ENCODE data around the gene MCC.

Gene MCC

DNA sequence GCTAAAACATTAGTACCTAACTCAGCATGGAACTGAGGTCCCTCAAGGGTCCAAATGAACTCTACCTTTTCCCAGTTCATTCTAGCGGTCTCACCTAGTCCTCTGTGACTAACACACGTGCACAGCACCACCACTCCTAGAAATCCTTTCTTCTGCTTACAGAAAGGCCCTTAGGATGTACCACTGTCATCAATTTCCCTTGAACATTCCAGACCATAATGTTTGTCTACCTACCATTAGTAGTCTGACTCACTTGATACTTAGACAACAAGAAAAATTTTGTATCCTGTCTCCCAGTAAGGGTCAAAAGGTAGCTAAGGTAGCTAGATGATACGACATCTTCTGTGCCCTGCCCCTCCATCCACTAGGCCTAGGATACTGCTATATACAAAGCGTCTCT, 220.0 kb downstream of the MCC start:
- peaks cover 4% of the 10 kb centered on the region for H3K4me1 ChIP-seq (ENCODE audit: insufficient read depth, insufficient read length)

DNA sequence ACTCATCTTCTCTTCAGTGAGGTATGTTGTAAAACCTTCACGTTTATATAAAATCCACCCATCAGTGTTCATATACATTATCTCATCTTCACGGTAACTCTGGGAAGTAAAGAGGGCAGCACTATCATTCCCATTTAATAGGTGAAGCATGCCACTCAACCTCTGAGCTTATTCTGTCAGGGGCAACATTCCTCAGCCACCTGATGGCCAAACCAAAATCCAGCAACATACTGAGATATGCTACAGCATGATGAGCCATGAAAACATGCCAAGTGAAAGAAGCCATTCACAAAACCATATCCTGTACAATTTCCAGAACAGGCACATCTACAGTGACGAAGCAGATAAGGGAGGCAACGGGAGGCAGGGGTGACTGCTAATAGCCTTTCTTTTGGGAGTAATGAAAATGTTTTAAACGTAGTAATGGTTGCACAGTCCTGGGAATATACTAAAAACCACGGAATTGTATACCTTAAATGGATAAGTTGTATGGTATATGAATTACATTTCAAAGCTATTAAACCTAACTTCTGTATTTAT, 220.8 kb downstream of the MCC start:
- Histone ChIP-seq H3K9ac (ENCODE audit: insufficient read length, low read depth) (no peak overlapping the region), H3K36me3 (ENCODE audit: insufficient read depth, insufficient read length, low read length) (no peaks in the 10 kb centered on the region), H3K4me3 (ENCODE audit: insufficient read length, low read depth) (no peak overlapping the region), H3K9me3 (ENCODE audit: insufficient read depth, low read length) (no peaks in the 10 kb centered on the region), H3K27me3 (ENCODE audit: insufficient read depth, insufficient read length) (no peaks in the 10 kb centered on the region), H3K4me1 (ENCODE audit: insufficient read depth, insufficient read length) (peaks cover 4% of the 10 kb centered on the region)
- DNase-seq (ENCODE audit: low read depth, low spot score): no peak
- TF ChIP-seq YY1 (IDR thresholded peaks at IDR 0.05; ENCODE audit: insufficient read depth, insufficient read length) (no peak), SUZ12 (IDR thresholded peaks at IDR 0.05; ENCODE audit: extremely low read depth, insufficient read depth, insufficient read length) (no peak), ZNF274 (IDR thresholded peaks at IDR 0.05; ENCODE audit: low read depth, low read length) (no peak)

More for the DNA sequence above, 220.0 kb downstream of the MCC start:
- TF ChIP-seq ZNF274 (IDR thresholded peaks at IDR 0.05; ENCODE audit: low read depth, low read length): no peak
- TF ChIP-seq YY1 (IDR thresholded peaks at IDR 0.05; ENCODE audit: insufficient read depth, insufficient read length): no peak
- no peak for TF ChIP-seq SUZ12 (IDR thresholded peaks at IDR 0.05; ENCODE audit: extremely low read depth, insufficient read depth, insufficient read length)
- H3K4me3 ChIP-seq (ENCODE audit: insufficient read length, low read depth): no peak overlapping the region
- no peaks in the 10 kb centered on the region for H3K27me3 ChIP-seq (ENCODE audit: insufficient read depth, insufficient read length)
- H3K36me3 ChIP-seq (ENCODE audit: insufficient read depth, insufficient read length, low read length): no peaks in the 10 kb centered on the region
- H3K9ac ChIP-seq (ENCODE audit: insufficient read length, low read depth): no peak overlapping the region
- H3K9me3 ChIP-seq (ENCODE audit: insufficient read depth, low read length): no peaks in the 10 kb centered on the region
- no peak for DNase-seq (ENCODE audit: low read depth, low spot score)

DNA sequence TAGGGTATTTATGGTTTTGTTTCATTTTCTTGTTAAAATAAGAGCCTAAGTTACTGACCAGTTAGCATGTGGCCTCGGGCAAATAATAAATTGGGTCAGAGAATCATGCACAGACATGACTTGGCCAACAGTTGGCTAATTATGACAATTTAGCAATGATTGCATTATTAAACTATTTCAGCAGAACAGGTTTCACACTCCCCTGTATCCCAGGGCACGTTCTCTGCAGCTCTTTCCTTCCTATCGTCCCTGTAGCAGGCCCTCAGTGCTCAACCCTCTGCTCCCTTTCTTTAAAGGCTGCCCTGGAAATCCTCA, 221.4 kb downstream of the MCC start:
- H3K4me1 ChIP-seq (ENCODE audit: insufficient read depth, insufficient read length): peaks cover 4% of the 10 kb centered on the region

DNA sequence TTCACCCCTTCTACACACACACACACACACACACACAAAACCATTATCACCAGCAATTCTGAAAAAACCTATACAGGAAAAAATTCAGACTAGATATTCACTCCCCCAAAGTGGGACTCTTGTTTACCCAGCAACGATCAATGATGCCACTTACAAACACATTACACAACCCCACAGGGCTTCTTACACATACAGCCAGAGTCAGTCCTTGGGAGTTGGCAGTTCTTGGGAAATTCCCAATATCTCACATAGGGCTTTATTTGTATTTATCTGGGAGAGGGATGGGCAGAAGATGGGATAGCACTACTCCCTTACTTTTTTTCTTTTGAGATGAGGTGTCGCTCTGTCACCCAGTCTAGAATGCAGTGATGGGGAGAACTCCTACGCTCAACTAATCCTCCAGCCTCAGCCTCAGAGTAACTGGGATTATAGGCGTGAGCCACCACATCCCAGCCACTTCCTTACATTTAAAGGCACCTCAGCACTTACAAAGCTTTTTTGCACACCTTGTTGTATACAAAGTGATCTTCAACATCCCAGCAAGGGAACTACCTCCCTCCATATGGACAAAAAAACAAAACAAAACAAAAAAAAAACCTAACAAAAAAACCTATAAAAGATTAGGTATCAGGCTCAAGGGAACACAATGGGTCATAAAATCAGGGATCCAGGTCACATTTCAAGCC, 221.9 kb downstream of the MCC start:
- Histone ChIP-seq H3K36me3 (ENCODE audit: insufficient read depth, insufficient read length, low read length) (no peaks in the 10 kb centered on the region), H3K9me3 (ENCODE audit: insufficient read depth, low read length) (no peaks in the 10 kb centered on the region), H3K4me1 (ENCODE audit: insufficient read depth, insufficient read length) (peaks cover under 1% of the 10 kb centered on the region), H3K9ac (ENCODE audit: insufficient read length, low read depth) (no peak overlapping the region), H3K4me3 (ENCODE audit: insufficient read length, low read depth) (no peak overlapping the region), H3K27me3 (ENCODE audit: insufficient read depth, insufficient read length) (no peaks in the 10 kb centered on the region)
- DNase-seq (ENCODE audit: low read depth, low spot score): no peak
- TF ChIP-seq ZNF274 (IDR thresholded peaks at IDR 0.05; ENCODE audit: low read depth, low read length): no peak
- no peak for TF ChIP-seq YY1 (IDR thresholded peaks at IDR 0.05; ENCODE audit: insufficient read depth, insufficient read length)
- TF ChIP-seq SUZ12 (IDR thresholded peaks at IDR 0.05; ENCODE audit: extremely low read depth, insufficient read depth, insufficient read length): no peak

More for the DNA sequence above, 221.4 kb downstream of the MCC start:
- H3K27me3 ChIP-seq (ENCODE audit: insufficient read depth, insufficient read length): no peaks in the 10 kb centered on the region
- H3K36me3 ChIP-seq (ENCODE audit: insufficient read depth, insufficient read length, low read length): no peaks in the 10 kb centered on the region
- H3K4me3 ChIP-seq (ENCODE audit: insufficient read length, low read depth): no peak overlapping the region
- DNase-seq (ENCODE audit: low read depth, low spot score): no peak
- H3K9me3 ChIP-seq (ENCODE audit: insufficient read depth, low read length): no peaks in the 10 kb centered on the region
- TF ChIP-seq SUZ12 (IDR thresholded peaks at IDR 0.05; ENCODE audit: extremely low read depth, insufficient read depth, insufficient read length) (no peak), YY1 (IDR thresholded peaks at IDR 0.05; ENCODE audit: insufficient read depth, insufficient read length) (no peak), ZNF274 (IDR thresholded peaks at IDR 0.05; ENCODE audit: low read depth, low read length) (no peak)
- H3K9ac ChIP-seq (ENCODE audit: insufficient read length, low read depth): no peak overlapping the region

DNA sequence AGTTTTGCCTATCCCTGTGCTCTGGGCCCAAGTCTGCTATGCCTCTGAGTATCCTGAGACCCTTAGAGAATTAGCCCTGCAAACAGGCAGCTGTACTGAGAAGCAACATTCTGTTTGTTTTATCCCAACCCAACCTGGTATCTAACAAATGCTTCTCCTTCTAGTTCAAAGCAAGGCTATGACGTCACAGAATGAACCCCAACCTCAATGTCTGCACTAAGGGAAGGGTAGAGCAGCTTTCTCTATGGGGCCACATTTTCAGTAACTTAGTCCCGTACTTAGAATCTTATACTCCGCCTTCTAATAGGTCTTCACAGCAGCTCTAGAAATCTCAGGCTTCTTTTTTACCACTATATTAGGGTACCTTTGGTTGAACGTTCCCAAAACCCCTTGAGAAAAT, 223.1 kb downstream of the MCC start:
- DNase-seq (ENCODE audit: low read depth, low spot score): no peak
- Histone ChIP-seq H3K9me3 (ENCODE audit: insufficient read depth, low read length) (no peaks in the 10 kb centered on the region), H3K4me3 (ENCODE audit: insufficient read length, low read depth) (no peak overlapping the region), H3K9ac (ENCODE audit: insufficient read length, low read depth) (no peak overlapping the region), H3K36me3 (ENCODE audit: insufficient read depth, insufficient read length, low read length) (no peaks in the 10 kb centered on the region), H3K4me1 (ENCODE audit: insufficient read depth, insufficient read length) (no peaks in the 10 kb centered on the region), H3K27me3 (ENCODE audit: insufficient read depth, insufficient read length) (no peaks in the 10 kb centered on the region)
- no peak for TF ChIP-seq ZNF274 (IDR thresholded peaks at IDR 0.05; ENCODE audit: low read depth, low read length)
- no peak for TF ChIP-seq SUZ12 (IDR thresholded peaks at IDR 0.05; ENCODE audit: extremely low read depth, insufficient read depth, insufficient read length)
- no peak for TF ChIP-seq YY1 (IDR thresholded peaks at IDR 0.05; ENCODE audit: insufficient read depth, insufficient read length)

DNA sequence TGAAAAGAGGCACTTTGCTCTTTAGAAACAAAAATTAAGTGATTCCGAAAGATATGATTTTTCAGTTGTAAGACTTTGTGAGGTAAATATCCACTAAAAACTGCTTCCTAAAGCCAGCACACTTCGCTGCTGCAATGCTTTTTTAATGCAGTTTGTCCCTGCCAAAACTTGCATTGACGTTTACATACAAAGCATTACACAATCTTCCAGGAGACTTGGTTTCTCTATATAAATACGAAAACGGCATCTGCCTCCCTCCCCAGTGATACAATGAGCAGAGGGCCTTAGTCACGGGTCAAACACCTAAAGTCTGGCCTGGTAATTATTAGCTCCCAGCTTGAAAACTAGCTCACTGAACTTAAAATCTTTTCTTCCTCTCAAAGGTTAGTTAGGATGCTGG, 224.2 kb downstream of the MCC start:
- TF ChIP-seq YY1 (IDR thresholded peaks at IDR 0.05; ENCODE audit: insufficient read depth, insufficient read length): no peak
- TF ChIP-seq SUZ12 (IDR thresholded peaks at IDR 0.05; ENCODE audit: extremely low read depth, insufficient read depth, insufficient read length): no peak
- no peak for TF ChIP-seq ZNF274 (IDR thresholded peaks at IDR 0.05; ENCODE audit: low read depth, low read length)
- no peak overlapping the region for H3K4me3 ChIP-seq (ENCODE audit: insufficient read length, low read depth)
- H3K36me3 ChIP-seq (ENCODE audit: insufficient read depth, insufficient read length, low read length): no peaks in the 10 kb centered on the region
- H3K9me3 ChIP-seq (ENCODE audit: insufficient read depth, low read length): no peaks in the 10 kb centered on the region
- H3K9ac ChIP-seq (ENCODE audit: insufficient read length, low read depth): no peak overlapping the region
- no peak for DNase-seq (ENCODE audit: low read depth, low spot score)
- H3K4me1 ChIP-seq (ENCODE audit: insufficient read depth, insufficient read length): no peaks in the 10 kb centered on the region
- H3K27me3 ChIP-seq (ENCODE audit: insufficient read depth, insufficient read length): no peaks in the 10 kb centered on the region

DNA sequence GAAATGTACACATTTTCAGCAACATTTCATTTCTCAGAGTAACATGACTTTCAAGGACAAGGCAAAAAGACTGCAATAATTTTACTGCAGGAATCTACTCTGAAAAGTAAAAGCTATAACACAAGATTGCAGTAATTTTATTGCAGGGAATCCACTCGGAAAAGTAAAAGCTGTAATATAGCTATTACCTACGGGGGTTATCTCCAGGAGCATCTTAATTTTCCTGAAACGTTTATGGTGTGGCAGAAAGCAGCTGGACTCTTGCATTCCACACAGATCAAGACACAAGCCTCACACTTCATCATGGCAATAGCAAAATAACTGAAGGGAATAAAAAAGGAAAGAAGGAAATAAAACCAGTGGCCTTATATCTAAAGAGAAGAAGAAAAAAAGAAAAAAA, 224.7 kb downstream of the MCC start:
- Histone ChIP-seq H3K4me1 (ENCODE audit: insufficient read depth, insufficient read length) (no peaks in the 10 kb centered on the region), H3K27me3 (ENCODE audit: insufficient read depth, insufficient read length) (no peaks in the 10 kb centered on the region), H3K9me3 (ENCODE audit: insufficient read depth, low read length) (no peaks in the 10 kb centered on the region), H3K9ac (ENCODE audit: insufficient read length, low read depth) (no peak overlapping the region), H3K4me3 (ENCODE audit: insufficient read length, low read depth) (no peak overlapping the region), H3K36me3 (ENCODE audit: insufficient read depth, insufficient read length, low read length) (no peaks in the 10 kb centered on the region)
- DNase-seq (ENCODE audit: low read depth, low spot score): no peak
- TF ChIP-seq SUZ12 (IDR thresholded peaks at IDR 0.05; ENCODE audit: extremely low read depth, insufficient read depth, insufficient read length): no peak
- no peak for TF ChIP-seq YY1 (IDR thresholded peaks at IDR 0.05; ENCODE audit: insufficient read depth, insufficient read length)
- TF ChIP-seq ZNF274 (IDR thresholded peaks at IDR 0.05; ENCODE audit: low read depth, low read length): no peak
